ENCODE results near the gene SCN4A.
"Not testable (repeated sequence)": the region's sequence is repeated elsewhere in the genome, so short reads cannot be mapped to it uniquely, and the experiment has no call there.

SCN4A gene

DNA sequence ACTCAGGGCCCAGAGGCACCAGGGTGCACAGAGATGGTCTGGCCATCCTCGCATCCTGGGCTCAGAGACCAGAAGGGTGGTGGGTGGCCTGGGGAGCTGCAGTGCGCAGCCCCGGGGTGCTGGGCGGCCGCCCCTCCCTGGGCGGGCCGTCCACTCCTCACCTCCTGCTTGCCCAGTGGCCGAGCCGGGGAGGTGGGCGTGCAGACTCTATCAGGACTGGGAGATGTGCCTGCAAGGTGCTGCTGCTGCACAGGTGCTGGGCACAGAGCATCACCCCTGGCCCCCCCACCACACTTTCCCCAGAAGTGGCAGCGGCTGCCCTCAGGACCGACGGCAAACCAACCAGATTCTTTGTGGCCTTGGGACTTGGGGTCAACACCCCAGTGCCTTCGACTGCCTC, at the start of gene SCN4A:
SCN4A (minus strand) TSS at position 123 of the 400 bp plus-strand sequence; CDS start at position 46, 77 bp downstream.
- no peak for DNase-seq
- TF ChIP-seq POLR2A (IDR thresholded peaks at IDR 0.05; ENCODE audit: low read length): no peak
- TF ChIP-seq GATA1 (IDR thresholded peaks at IDR 0.05; ENCODE audit: low read depth, low read length): no peak

GRCh38 chr17:64020056-64020766, 47.5 kb upstream of the SCN4A start, which contains the start of gene ICAM2:
Gene ICAM2, minus strand, starts transcription at chr17:64020633. Its CDS starts 13,942 bp downstream, at chr17:64006691.
- no peak for TF ChIP-seq GATA1 (IDR thresholded peaks at IDR 0.05; ENCODE audit: low read depth, low read length)
- peak; percentile 88 for TF ChIP-seq POLR2A (IDR thresholded peaks at IDR 0.05; ENCODE audit: low read length)
- peak; percentile 63 to 72 for DNase-seq

- not testable (repeated sequence) for DNase-seq
These were observed 46.8 kb upstream of the SCN4A start for GRCh38 chr17:64019551-64019961.

DNA sequence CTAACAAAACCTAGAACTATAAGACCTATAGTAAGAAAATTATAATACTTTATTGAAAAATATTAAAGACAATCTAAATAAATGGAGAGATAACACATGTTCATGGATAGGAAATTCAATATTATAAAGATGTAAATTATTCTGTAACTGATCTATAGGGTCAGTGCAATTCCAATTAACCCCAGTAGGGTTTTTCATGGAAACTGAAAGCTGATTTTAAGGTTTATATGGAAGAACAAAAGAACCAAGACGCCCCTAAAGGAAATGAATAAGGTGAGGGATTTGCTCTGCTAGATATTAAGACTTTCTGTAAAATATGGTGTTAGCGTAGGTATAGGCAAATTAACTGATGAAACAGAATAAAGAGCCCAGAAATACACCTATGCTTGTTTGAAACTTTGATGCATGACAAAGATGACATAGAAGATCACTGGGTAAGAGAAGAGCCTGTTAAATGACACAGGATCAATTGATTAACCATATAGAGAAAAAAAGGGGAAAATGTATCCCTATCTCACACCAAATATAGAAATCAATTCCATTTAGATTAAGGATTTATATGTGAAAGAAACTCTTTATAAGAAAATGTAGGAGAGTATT, 44.8 kb upstream of the SCN4A start:
- no peak for TF ChIP-seq GATA1 (IDR thresholded peaks at IDR 0.05; ENCODE audit: low read depth, low read length)
- no peak for TF ChIP-seq POLR2A (IDR thresholded peaks at IDR 0.05; ENCODE audit: low read length)
- peak in 1 of 2 experiments; percentile 29 for DNase-seq

- TF ChIP-seq GATA1 (IDR thresholded peaks at IDR 0.05; ENCODE audit: low read depth, low read length): no peak
- no peak for TF ChIP-seq POLR2A (IDR thresholded peaks at IDR 0.05; ENCODE audit: low read length)
- no peak for DNase-seq
These were observed 44.3 kb upstream of the SCN4A start for GRCh38 chr17:64016974-64017373.

GRCh38 chr17:64016231-64016784, 43.6 kb upstream of the SCN4A start:
- TF ChIP-seq GATA1 (IDR thresholded peaks at IDR 0.05; ENCODE audit: low read depth, low read length) (no peak), POLR2A (IDR thresholded peaks at IDR 0.05; ENCODE audit: low read length) (peak; percentile 36)
- peak in 1 of 2 experiments; percentile 47 for DNase-seq

GRCh38 chr17:64015447-64015846, 42.7 kb upstream of the SCN4A start:
- TF ChIP-seq GATA1 (IDR thresholded peaks at IDR 0.05; ENCODE audit: low read depth, low read length) (no peak), POLR2A (IDR thresholded peaks at IDR 0.05; ENCODE audit: low read length) (no peak)
- no peak for DNase-seq

GRCh38 chr17:64009571-64010402, 37.1 kb upstream of the SCN4A start:
- no peak for DNase-seq
- TF ChIP-seq POLR2A (IDR thresholded peaks at IDR 0.05; ENCODE audit: low read length) (no peak), GATA1 (IDR thresholded peaks at IDR 0.05; ENCODE audit: low read depth, low read length) (no peak)

- no peak for TF ChIP-seq GATA1 (IDR thresholded peaks at IDR 0.05; ENCODE audit: low read depth, low read length)
- DNase-seq: no peak
These were observed 36.1 kb upstream of the SCN4A start for GRCh38 chr17:64008830-64009229.

GRCh38 chr17:64008346-64008745, 35.6 kb upstream of the SCN4A start:
- no peak for DNase-seq
- TF ChIP-seq POLR2A (IDR thresholded peaks at IDR 0.05; ENCODE audit: low read length) (no peak), GATA1 (IDR thresholded peaks at IDR 0.05; ENCODE audit: low read depth, low read length) (no peak)

GRCh38 chr17:64007838-64008282, 35.1 kb upstream of the SCN4A start:
- DNase-seq: no peak
- no peak for TF ChIP-seq POLR2A (IDR thresholded peaks at IDR 0.05; ENCODE audit: low read length)
- no peak for TF ChIP-seq GATA1 (IDR thresholded peaks at IDR 0.05; ENCODE audit: low read depth, low read length)

DNA sequence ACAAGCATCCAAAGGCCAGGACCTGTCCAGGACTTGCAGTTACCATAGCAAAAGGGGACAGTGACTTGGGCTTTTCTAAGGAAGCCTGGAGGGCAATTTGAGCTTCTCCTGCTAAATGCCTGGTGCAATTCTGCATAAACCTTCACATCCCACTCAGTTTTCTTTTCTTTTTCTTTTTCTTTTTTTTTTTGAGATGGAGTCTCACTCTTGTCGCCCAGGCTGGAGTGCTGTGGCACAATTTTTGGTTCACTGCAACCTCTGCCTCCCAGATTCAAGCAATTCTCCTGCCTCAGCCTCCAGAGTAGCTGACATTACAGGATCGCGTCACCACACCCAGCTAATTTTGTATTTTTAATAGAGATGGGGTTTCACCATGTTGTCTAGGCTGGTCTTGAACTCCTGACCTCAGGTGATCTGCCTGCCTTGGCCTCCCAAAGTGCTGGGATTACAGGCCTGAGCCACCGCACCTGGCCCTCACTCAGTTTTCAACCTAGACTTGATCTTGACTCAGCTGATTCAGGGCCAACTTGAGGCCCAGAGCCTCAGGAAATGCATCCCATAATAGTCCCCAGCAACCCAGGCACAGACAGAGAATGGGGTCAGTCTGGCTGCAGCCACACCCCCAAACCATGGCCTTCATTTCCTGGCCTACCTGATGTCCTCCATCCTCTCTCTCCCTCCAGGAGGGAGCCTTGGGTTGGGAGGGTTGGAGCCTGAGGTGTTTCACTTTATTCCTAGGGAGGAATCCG, 34.5 kb upstream of the SCN4A start:
- DNase-seq: peak in 1 of 2 experiments; percentile 63

DNA sequence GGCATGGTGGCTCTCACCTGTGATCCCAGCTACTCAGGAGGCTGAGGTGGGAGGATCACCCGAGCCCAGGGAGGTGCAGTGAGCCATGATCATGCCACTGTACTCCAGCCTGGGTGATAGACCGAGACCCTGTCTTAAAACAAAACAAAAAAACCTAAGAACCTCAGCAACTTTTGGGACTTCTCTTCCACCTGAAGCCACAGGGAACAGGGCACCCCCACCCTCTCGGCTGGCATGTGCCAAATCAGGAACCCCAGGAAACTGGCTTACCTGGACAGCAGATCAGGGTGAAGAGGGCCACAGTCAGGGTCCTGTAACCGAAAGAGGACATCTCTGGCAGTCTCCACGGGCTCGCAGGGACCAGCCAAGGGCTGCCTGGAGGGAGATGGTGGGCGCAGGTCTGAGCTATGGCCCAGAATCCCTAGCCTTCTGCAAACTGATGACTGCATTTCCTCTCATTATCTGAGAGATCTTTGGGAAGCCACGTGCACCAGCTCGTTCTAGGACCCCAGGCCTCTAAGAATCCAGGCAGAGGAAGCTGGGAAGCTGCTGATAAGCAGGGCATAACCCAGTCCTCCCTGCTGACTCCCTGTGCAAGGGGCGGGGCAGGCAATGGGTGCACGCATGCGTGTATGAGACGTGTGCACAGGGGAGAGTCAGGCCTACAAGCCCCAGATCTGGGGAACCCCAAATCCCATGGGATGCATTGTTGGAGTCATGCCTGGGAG, 33.8 kb upstream of the SCN4A start:
- peak; percentile 90 to 92 for DNase-seq

More for the DNA sequence above, 33.8 kb upstream of the SCN4A start:
- peak; percentile 62 for TF ChIP-seq GATA1 (IDR thresholded peaks at IDR 0.05; ENCODE audit: low read depth, low read length)
- no peak for TF ChIP-seq POLR2A (IDR thresholded peaks at IDR 0.05; ENCODE audit: low read length)
